ENCODE results near the gene GYS1. TPM values are rescaled to one million over a fixed set of nuclear protein-coding genes. Genes with fewer than 3 reads are reported as not detected.

GYS1 gene
- total and polyA plus RNA-seq, 10 of the 15 experiments (the other 5 are each of a cell fraction or from before 2014, with no cell fraction given): 3.7 to 62.0 (median 37.3) TPM

GRCh38 chr19:49019242-49019932 is 26.3 kb upstream of the GYS1 start:
- Histone ChIP-seq H2AFZ (ENCODE audit: control insufficient read depth, low read depth, low read length) (peak overlapping the region; percentile 34), H3K27me3 (replicated peaks in 1 of 2; ENCODE audit: control insufficient read depth in 2 of 2, insufficient read depth in 2 of 2, low read length in 1 of 2) (no peaks in the 10 kb centered on the region), H4K20me1 (ENCODE audit: control insufficient read depth, insufficient read depth) (no peaks in the 10 kb centered on the region), H3K4me1 (ENCODE audit: control insufficient read depth, insufficient read depth, low read length) (peaks cover 15% of the 10 kb centered on the region), H3K4me3 (peak overlapping the region; percentile 40; the same call in 1 of the 2 replicates), H3K27ac (ENCODE audit: control insufficient read depth, insufficient read depth) (no peak overlapping the region), H3K9me3 (replicated peaks; ENCODE audit: control insufficient read depth, insufficient read depth, low read length) (no peaks in the 10 kb centered on the region), H3K9ac (ENCODE audit: control insufficient read depth, insufficient read depth, low read length) (no peak overlapping the region), H3K4me2 (ENCODE audit: control insufficient read depth, insufficient read depth) (peak overlapping the region; percentile 31), H3K79me2 (ENCODE audit: control insufficient read depth, insufficient read depth, low read length) (no peaks in the 10 kb centered on the region), H3K36me3 (ENCODE audit: control insufficient read depth in 2 of 2, insufficient read depth in 2 of 2, low read length in 1 of 2) (peaks cover 0 to 6% of the 10 kb centered on the region in 2 experiments; a peak in 2 of 4 replicates)
- in situ Hi-C loops (cut with MboI) (no loop called here), intact Hi-C loops (cut with micrococcal nuclease; ENCODE audit: unreplicated experiment) (no loop called here)
- ChIA-PET CTCF (interaction anchor here (0.8 to 3.1 kb wide), 2 partner anchors 21 to 78 kb away, joined by 3 to 14 read pairs; no protein-coding TSS in a partner anchor), RAD21 (ENCODE audit: unreplicated experiment) (interaction anchor here (0.6 kb wide), 1 partner anchor 43 kb away, joined by 3 read pairs; no protein-coding TSS in a partner anchor), POLR2A (interaction anchor here (0.6 kb wide), 1 partner anchor 483 kb away, joined by 6 read pairs; no protein-coding TSS in a partner anchor), SMC1A (ENCODE audit: uncharacterized antibody, unreplicated experiment) (no interaction called here)
- 7% methylated on average over 41 of the region's 41 CpGs for WGBS (ENCODE audit: insufficient coverage, insufficient replicate concordance, low lambda C conversion rate, missing lambda C conversion rate)
- no peak for TF ChIP-seq HDAC2 (IDR thresholded peaks at IDR 0.05)
- TF ChIP-seq NR2C2 (IDR thresholded peaks at IDR 0.05; ENCODE audit: borderline replicate concordance, control insufficient read depth, insufficient read length, low read depth): no peak
- no peak for TF ChIP-seq POLR2AphosphoS5 (IDR thresholded peaks at IDR 0.05; ENCODE audit: low read length)
- no peak for TF ChIP-seq CREM (IDR thresholded peaks at IDR 0.05; ENCODE audit: low read depth)
- TF ChIP-seq KAT2A (conservative IDR thresholded peaks at IDR 0.05; ENCODE audit: control insufficient read depth, low read depth, low read length): no peak
- TF ChIP-seq BHLHE40 (IDR thresholded peaks at IDR 0.05; ENCODE audit: borderline replicate concordance in 1 of 2, low read depth in 2 of 2, low read length in 1 of 2): peak in 1 of 2 experiments; percentile 69; a peak in 2 of 4 replicates
- TF ChIP-seq MEF2B (IDR thresholded peaks at IDR 0.05; ENCODE audit: partially characterized antibody, poor library complexity, severe bottlenecking): no peak
- TF ChIP-seq RAD21 (IDR thresholded peaks at IDR 0.05; ENCODE audit: insufficient read depth, low read depth, low read length): no peak
- no peak for TF ChIP-seq EGR1 (IDR thresholded peaks at IDR 0.05; ENCODE audit: borderline replicate concordance in 1 of 2, low read depth in 2 of 2, low read length in 2 of 2)
- no peak for TF ChIP-seq RELB (IDR thresholded peaks at IDR 0.05; ENCODE audit: low read depth)
- no peak for TF ChIP-seq ZNF622 (IDR thresholded peaks at IDR 0.05)
- TF ChIP-seq TCF3 (IDR thresholded peaks at IDR 0.05; ENCODE audit: borderline replicate concordance, insufficient read depth, low read depth, low read length): no peak
- no peak for TF ChIP-seq RELA (IDR thresholded peaks at IDR 0.05; ENCODE audit: borderline replicate concordance, partially characterized antibody)
- peak; percentile 28; the same call in 1 of the 2 replicates for TF ChIP-seq RUNX3 (IDR thresholded peaks at IDR 0.05; ENCODE audit: low read length)
- 0 out of 6 replicates have a peak, but pooled peaks of 1 of the 3 experiments have one; percentile 4 for TF ChIP-seq CTCF (IDR thresholded peaks at IDR 0.05 in 2 of 3, conservative IDR thresholded peaks at IDR 0.05 in 1 of 3; ENCODE audit: control insufficient read depth in 2 of 3, extremely low read depth in 1 of 3, insufficient read depth in 1 of 3, low read depth in 3 of 3, low read length in 3 of 3)
- TF ChIP-seq SMAD5 (IDR thresholded peaks at IDR 0.05; ENCODE audit: low read depth): no peak
- DNase-seq (ENCODE audit: low read depth, low spot score) (no peak), ATAC-seq (peak; percentile 22; the same call in 2 of the 3 replicates), FAIRE-seq (no peak)
- BruUV-seq (replicated peaks): no TSS peak

All from GM12878 (cell line).